Activated naive CD8-positive, alpha-beta T cell treated with anti-CD3 and anti-CD28 coated beads, Interleukin-2, amount 10 ng/mL, durations not matched to agents 7 days and 5 days (primary cell): ENCODE results near the gene GNB3. TPM values are rescaled to one million over a fixed set of nuclear protein-coding genes. Genes with fewer than 3 reads are reported as not detected.
"Not testable (repeated sequence)": the region's sequence is repeated elsewhere in the genome, so short reads cannot be mapped to it uniquely, and the experiment has no call there.

Experiments
- ATAC-seq: fragments of 150-1000 bp; cut with Tn5 transposase; one replicate; pipeline ENCODE4 v1.10.0; 2021; ENCODE audit warnings: low read depth, moderate library complexity
- POLR2A ChIA-PET: fragments of 350-600 bp; sonication (Branson Sonifier 250); formaldehyde crosslinking; loops from one replicate; lab custom pipeline; 2021; ENCODE audit warnings: antibody characterized with exemption; lab: Charles Lee
- DNase-seq: peaks from one replicate; pipeline ENCODE4 v3.0.0; 2021
- H3K27ac Mint-ChIP-seq: one replicate; pipeline ENCODE4 v1.8.0; 2022; ENCODE audit warnings: mild to moderate bottlenecking, mixed read lengths
- H3K27me3 Mint-ChIP-seq: one replicate; pipeline ENCODE4 v1.8.0; 2022; ENCODE audit warnings: mild to moderate bottlenecking, moderate library complexity, mixed read lengths
- H3K36me3 Mint-ChIP-seq: one replicate; pipeline ENCODE4 v1.8.0; 2021; ENCODE audit warnings: mild to moderate bottlenecking, mixed read lengths
- H3K4me1 Mint-ChIP-seq: one replicate; pipeline ENCODE4 v1.8.0; 2021; ENCODE audit warnings: mixed read lengths
- H3K4me3 Mint-ChIP-seq: one replicate; pipeline ENCODE4 v1.8.0; 2022; ENCODE audit warnings: mild to moderate bottlenecking, moderate library complexity, mixed read lengths
- H3K9me3 Mint-ChIP-seq: one replicate; pipeline ENCODE4 v1.8.0; 2021; ENCODE audit warnings: mixed read lengths
- total RNA-seq, 2 experiments: library from RNA; stranded (reverse); gene quantifications; one replicate each; pipeline ENCODE4 v1.2.3, GENCODE V29; 2021

Gene GNB3
- total RNA-seq, 2 experiments from 2014 or later = 2.6 to 3.1 TPM

DNA sequence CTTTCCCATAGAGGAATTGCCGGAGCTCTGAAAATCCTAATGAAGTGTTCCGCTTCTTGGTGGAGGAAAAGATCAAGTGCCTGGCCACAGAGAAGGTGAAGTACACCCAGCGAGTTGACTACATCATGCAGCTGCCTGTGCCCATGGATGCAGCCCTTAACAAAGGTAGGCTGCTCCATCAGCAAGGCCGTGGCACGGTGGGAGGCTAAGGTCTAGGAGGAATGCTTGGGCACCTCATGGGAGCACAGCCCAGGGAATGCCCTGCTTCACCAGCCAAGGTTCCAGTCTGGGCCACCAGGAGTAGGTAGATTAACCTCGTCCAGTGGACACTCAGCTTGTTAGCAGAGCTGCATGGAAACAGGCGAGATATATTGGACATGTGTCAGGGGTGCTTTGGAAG, 20.2 kb downstream of the GNB3 start:
- POLR2A ChIA-PET = interaction anchor here (2.0 to 3.2 kb wide), 2 partner anchors 9 to 11 kb away, joined by 7 to 16 read pairs; partner anchors contain the start of genes CDCA3, SPSB2 and USP5
- H3K36me3 Mint-ChIP-seq = peaks cover 29% of the 10 kb centered on the region
- DNase-seq (no peak), ATAC-seq (no peak)
- no peak overlapping the region for H3K27ac Mint-ChIP-seq
- no peaks in the 10 kb centered on the region for H3K9me3 Mint-ChIP-seq
- no peak overlapping the region for H3K4me3 Mint-ChIP-seq
- H3K27me3 Mint-ChIP-seq = no peaks in the 10 kb centered on the region
- H3K4me1 Mint-ChIP-seq = no peaks in the 10 kb centered on the region

DNA sequence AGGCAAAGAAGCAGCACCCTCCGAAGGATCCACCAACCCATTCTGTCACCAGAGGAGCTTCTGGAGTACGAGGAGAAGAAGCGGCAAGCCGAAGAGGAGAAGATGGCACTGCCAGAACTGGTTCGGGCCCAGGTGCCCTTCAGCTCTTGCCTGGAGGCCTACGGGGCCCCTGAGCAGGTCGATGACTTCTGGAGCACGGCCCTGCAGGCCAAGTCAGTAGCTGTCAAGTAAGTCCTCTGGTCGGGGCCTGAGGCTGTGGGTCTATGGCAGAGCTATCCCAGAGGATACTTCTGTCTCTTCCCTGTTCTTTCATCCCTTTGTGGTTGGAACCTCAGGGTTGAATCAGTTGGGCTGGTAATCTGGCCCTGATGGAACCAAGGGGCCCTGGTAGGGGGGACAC, 20.7 kb downstream of the GNB3 start:
- Mint-ChIP-seq H3K27me3 (no peaks in the 10 kb centered on the region), H3K9me3 (no peaks in the 10 kb centered on the region), H3K27ac (no peak overlapping the region), H3K4me1 (peaks cover 1% of the 10 kb centered on the region), H3K4me3 (no peak overlapping the region), H3K36me3 (peaks cover 29% of the 10 kb centered on the region)
- ATAC-seq (no peak), DNase-seq (no peak)
- POLR2A ChIA-PET = interaction anchor here (1.1 to 3.2 kb wide), 3 partner anchors 10 to 157 kb away, joined by 3 to 16 read pairs (median 7); partner anchors contain the start of genes CDCA3, LPCAT3, SPSB2 and USP5

DNA sequence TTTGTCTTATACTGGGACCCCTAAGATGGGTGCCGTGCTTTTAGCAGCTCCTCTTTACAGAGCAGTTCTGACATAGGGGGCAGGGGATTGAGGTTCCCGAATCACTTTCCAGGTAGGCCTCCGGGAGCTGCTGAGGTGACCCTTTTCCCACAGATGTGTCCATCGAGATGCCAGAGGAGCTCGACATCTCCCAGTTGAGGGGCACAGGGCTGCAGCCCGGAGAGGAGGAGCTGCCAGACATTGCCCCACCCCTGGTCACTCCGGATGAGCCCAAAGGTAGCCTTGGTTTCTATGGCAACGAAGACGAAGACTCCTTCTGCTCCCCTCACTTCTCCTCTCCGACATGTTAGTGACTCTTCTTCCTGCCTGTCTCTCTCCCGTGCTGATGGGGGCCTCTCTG, 22.3 kb downstream of the GNB3 start:
- no peak overlapping the region for H3K4me3 Mint-ChIP-seq
- H3K36me3 Mint-ChIP-seq = peaks cover 29% of the 10 kb centered on the region
- POLR2A ChIA-PET = interaction anchor here (0.5 to 7.5 kb wide), 2 partner anchors 10 to 289 kb away, joined by 3 to 106 read pairs; partner anchors contain the start of genes CDCA3 and USP5
- H3K4me1 Mint-ChIP-seq = peaks cover 4% of the 10 kb centered on the region
- H3K9me3 Mint-ChIP-seq = no peaks in the 10 kb centered on the region
- ATAC-seq = no peak
- no peak for DNase-seq
- no peaks in the 10 kb centered on the region for H3K27me3 Mint-ChIP-seq
- H3K27ac Mint-ChIP-seq = no peak overlapping the region

DNA sequence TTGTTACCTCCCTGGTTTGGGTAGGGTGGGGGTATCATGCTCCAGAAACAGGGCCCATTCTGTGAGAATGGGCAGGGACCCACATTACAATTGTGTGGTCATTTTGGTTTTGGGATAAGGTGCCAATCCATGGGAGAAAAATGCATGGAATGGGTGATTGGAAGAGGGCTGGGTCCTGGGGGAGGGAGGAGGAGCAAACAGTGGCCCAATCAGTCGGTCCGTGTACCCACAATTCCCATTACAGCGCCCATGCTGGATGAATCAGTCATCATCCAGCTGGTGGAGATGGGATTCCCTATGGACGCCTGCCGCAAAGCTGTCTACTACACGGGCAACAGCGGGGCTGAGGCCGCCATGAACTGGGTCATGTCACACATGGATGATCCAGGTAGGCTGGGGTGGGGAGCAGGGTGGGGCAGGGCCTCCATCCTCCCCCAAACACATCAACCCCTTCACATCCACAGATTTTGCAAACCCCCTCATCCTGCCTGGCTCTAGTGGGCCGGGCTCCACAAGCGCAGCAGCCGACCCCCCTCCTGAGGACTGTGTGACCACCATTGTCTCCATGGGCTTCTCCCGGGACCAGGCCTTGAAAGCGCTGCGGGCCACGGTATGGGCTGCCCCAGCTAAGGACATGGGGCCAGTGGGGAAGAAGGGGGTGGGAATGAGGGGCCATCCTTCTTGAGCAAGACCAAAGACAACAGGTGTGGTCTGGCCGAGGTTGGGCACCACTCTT, 23.0 kb downstream of the GNB3 start:
- H3K4me1 Mint-ChIP-seq = peaks cover 7% of the 10 kb centered on the region
- no peak overlapping the region for H3K4me3 Mint-ChIP-seq
- H3K36me3 Mint-ChIP-seq = peaks cover 34% of the 10 kb centered on the region
- POLR2A ChIA-PET = interaction anchor here (1.4 to 7.5 kb wide), 3 partner anchors 11 to 175 kb away, joined by 4 to 106 read pairs (median 4); partner anchors contain the start of genes CDCA3, USP5 and ZNF384
- no peak for ATAC-seq
- no peaks in the 10 kb centered on the region for H3K9me3 Mint-ChIP-seq
- DNase-seq = no peak
- no peak overlapping the region for H3K27ac Mint-ChIP-seq
- H3K27me3 Mint-ChIP-seq = no peaks in the 10 kb centered on the region

DNA sequence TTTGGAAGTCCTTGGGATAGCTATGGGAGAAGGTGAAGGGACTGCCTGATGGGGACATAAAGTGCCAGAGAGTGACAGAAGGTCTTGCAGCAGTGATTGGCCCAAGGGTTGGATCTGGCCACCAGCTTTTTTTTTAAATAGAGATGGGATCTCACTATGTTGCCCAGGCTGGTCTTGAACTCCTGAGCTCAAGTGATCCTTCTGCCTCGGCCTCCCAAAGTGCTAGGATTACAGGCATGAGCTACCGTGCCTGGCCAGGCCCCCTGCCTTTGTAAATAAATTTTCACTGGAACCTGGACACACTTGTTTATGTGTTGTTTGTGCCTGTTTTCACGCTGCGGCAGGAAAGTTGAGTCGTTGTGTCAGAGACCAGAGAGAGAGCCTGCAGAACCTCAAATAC, 24.6 kb downstream of the GNB3 start:
- ATAC-seq, H3K9me3 Mint-ChIP-seq, DNase-seq, H3K4me3 Mint-ChIP-seq, H3K27ac Mint-ChIP-seq, H3K27me3 Mint-ChIP-seq: not testable (repeated sequence)
- Mint-ChIP-seq H3K36me3 (peaks cover 43% of the 10 kb centered on the region), H3K4me1 (peaks cover 21% of the 10 kb centered on the region)
- POLR2A ChIA-PET = interaction anchor here (1.4 to 7.5 kb wide), 3 partner anchors 13 to 176 kb away, joined by 4 to 106 read pairs (median 4); partner anchors contain the start of genes CDCA3, USP5 and ZNF384

DNA sequence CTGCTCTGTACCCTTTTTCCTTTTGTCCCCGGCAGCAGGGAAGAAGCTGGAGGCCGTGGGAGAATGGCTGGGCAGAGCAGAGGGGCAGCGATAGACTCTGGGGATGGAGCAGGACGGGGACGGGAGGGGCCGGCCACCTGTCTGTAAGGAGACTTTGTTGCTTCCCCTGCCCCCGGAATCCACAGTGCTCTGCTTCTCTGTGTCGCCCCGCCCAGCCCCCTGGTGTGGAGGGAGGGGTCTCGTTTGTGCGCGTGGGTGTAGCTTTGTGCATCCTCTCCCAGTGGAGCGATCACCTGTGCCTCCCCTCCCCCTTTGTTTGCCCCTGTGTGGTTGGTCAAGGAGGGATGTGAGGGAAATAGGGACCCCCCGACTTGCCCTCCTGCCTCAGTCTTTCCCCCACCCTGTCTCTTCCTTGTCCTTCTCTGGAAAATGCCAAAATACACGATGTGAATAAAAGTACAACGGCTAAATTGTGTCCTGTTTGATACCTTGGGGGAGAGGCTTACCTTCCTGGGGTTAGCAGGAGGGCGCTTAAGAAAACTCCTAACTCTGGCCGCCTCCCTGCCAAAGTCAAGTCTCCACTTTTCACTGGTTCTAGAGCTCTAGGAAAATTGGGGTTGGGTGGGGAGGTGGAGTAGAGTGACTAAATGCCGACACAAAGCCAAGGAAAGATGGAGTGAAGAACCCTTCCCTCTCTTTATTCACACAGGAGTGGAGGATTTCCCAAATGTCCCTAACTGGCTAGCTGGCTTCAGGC, 25.6 kb downstream of the GNB3 start:
- Mint-ChIP-seq H3K36me3 (peaks cover 40% of the 10 kb centered on the region), H3K27me3 (no peaks in the 10 kb centered on the region), H3K27ac (peak overlapping the region; percentile 12), H3K4me1 (peaks cover 32% of the 10 kb centered on the region), H3K9me3 (no peaks in the 10 kb centered on the region), H3K4me3 (peak overlapping the region; percentile 95)
- DNase-seq (no peak), ATAC-seq (no peak)
- POLR2A ChIA-PET = interaction anchor here (0.6 to 7.5 kb wide), 18 partner anchors 14 to 308 kb away, joined by 3 to 106 read pairs (median 4); partner anchors contain the start of genes C12orf57, CDCA3, COPS7A and ENO2

DNA sequence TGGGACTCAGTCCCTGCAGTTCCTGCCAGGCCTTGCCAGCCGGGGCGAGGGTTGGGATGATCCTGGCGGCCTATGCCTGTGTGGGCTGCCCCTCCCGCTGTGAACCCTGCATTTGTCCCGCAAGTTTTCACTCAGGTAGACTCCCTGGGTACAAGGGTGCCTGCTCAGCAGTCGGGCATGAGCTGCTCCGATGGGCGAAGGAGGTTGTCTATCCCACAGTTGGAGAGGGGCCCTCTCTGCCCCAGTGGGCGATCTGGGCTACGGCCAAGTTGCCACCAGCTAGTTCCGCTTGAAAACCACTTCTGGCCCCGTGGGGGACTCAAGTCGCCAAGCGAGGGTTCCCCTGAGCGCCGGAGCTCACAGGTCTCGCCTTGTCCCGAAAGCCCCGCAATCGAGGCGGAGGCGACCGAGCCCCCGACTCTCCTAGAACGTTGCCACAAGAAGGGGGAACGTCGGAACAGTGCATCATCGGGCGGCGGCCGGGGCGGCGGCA, 26.2 kb downstream of the GNB3 start:
- ATAC-seq = no peak
- H3K4me1 Mint-ChIP-seq = peaks cover 38% of the 10 kb centered on the region

DNA sequence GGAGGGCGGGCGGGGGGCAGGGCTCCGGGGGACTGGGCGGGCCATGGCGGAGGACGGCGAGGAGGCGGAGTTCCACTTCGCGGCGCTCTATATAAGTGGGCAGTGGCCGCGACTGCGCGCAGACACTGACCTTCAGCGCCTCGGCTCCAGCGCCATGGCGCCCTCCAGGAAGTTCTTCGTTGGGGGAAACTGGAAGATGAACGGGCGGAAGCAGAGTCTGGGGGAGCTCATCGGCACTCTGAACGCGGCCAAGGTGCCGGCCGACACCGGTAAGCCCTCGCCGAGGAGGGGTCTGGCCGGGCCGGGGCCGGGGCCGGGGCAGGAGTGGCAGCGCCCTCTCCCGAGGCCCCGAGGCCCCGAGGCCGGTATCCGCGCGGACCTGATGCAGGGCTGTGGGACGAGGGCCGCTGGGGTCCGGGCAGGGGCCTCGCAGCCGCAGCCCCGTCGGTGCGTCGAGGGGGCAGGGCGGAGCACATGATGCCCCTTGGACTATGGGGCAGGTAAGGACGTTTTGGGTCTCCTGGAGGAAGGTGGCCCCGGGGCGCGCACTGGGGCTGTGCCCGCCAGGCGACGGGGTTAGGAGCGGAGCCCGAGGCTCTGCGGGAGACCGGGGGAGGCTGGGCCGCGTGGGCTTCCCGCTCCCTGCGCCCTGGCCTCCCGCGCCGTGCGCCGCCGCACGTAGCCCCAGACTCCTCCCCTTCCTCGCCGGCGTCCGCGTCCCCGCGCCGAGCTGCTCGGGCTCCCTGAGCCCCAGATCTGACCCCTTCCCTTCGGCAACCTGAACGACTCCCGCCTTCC, 26.9 kb downstream of the GNB3 start, which contains the start of gene TPI1:
Gene TPI1, plus strand, starts transcription at position 119 of the 798 bp plus-strand sequence. Its CDS starts 36 bp downstream, at position 155.
- Mint-ChIP-seq H3K9me3 (no peaks in the 10 kb centered on the region), H3K27me3 (no peaks in the 10 kb centered on the region), H3K36me3 (peaks cover 38% of the 10 kb centered on the region), H3K27ac (peak within 1 kb of the TSS; percentile 96), H3K4me1 (peaks cover 39% of the 10 kb centered on the region), H3K4me3 (peak within 1 kb of the TSS; percentile 95)
- ATAC-seq (peak; percentile 65), DNase-seq (peak; percentile 85)
- POLR2A ChIA-PET = interaction anchor here (0.7 to 7.5 kb wide), 25 partner anchors 14 to 241 kb away, joined by 3 to 106 read pairs (median 4); partner anchors contain the start of genes C12orf57, CDCA3, COPS7A and ENO2

More for the DNA sequence above, 26.2 kb downstream of the GNB3 start:
- Mint-ChIP-seq H3K4me3 (peak overlapping the region; percentile 95), H3K9me3 (no peaks in the 10 kb centered on the region), H3K27me3 (no peaks in the 10 kb centered on the region), H3K36me3 (peaks cover 39% of the 10 kb centered on the region), H3K27ac (peak overlapping the region; percentile 96)
- POLR2A ChIA-PET = interaction anchor here (0.6 to 7.5 kb wide), 21 partner anchors 14 to 309 kb away, joined by 3 to 106 read pairs (median 4); partner anchors contain the start of genes C12orf57, CDCA3, COPS7A and ENO2
- no peak for DNase-seq

DNA sequence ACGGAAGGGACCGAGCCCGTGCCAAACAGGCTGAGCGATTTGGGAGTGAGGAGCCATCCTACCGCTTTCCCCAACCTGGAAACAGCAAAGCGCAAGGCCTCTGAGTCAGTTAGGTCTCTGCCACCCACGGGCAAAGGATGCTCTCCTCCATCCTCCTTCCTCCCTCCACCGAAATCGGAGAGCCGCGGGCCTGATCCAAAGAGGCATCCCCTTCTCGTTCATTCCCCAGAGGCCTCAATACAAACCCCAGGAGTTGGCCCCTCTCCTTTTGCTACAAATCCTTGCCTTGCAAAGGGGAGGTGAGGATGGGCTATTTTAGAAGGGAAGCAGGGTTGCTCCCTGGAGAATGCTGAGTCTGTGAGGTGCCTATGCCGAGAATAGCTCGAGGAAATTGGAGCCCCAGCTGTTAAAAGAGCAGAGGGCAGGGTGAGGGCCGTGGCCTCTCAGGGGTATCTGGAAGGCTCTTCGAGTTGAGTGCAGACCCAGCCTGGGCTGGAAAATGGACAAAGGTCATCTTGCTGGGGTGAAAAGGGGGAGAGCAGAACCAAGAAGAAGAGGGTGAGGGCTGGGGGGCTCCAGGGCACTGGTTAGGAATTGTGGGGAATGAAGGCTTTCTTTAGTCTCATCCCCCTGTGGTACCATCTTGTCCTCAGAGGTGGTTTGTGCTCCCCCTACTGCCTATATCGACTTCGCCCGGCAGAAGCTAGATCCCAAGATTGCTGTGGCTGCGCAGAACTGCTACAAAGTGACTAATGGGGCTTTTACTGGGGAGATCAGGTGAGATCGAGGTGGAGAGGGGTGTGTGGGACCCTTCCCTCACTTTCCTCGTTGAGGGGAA, 27.7 kb downstream of the GNB3 start:
- Mint-ChIP-seq H3K36me3 (peaks cover 36% of the 10 kb centered on the region), H3K4me1 (peaks cover 39% of the 10 kb centered on the region), H3K27me3 (no peaks in the 10 kb centered on the region), H3K27ac (peak overlapping the region; percentile 78), H3K9me3 (no peaks in the 10 kb centered on the region), H3K4me3 (peak overlapping the region; percentile 95)
- peak; percentile 0 for ATAC-seq
- POLR2A ChIA-PET = interaction anchor here (0.7 to 7.5 kb wide), 19 partner anchors 16 to 240 kb away, joined by 3 to 106 read pairs (median 6); partner anchors contain the start of genes C12orf57, CDCA3, COPS7A and ENO2
- no peak for DNase-seq

DNA sequence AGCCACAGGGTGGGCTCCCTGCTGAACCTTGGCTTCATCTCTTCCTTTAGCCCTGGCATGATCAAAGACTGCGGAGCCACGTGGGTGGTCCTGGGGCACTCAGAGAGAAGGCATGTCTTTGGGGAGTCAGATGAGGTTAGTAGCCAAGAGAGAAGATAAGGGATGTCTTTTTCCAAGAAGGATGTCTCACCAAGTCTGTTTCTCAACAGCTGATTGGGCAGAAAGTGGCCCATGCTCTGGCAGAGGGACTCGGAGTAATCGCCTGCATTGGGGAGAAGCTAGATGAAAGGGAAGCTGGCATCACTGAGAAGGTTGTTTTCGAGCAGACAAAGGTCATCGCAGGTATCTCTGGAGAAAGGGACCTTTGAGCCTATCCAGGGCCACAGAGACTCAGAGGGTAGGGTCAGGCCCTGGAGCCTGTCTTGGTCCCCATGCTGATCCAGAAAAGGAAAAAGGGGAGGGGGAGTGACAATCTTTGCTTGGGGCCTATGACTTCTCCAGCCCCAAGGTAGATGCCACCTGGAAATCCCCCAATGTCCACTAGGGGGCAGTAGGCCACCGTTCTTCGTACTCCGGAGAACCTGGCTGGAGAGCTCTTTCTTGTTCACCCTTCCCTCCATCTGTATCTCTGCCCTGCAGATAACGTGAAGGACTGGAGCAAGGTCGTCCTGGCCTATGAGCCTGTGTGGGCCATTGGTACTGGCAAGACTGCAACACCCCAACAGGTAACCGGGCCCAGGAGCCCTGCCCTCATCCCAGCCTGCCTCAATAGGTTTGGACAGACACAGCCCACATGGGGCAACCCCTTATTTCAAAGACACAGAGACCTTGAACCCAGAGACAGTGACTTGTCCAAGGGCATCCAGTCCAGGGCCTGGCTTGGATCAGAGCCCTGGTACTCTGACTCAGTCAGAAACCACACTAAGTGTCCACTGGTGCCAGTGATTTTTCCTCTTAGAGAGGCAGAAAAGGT, 28.6 kb downstream of the GNB3 start:
- DNase-seq = peak; percentile 83
- Mint-ChIP-seq H3K4me3 (peak overlapping the region; percentile 95), H3K27ac (peak overlapping the region; percentile 78), H3K4me1 (peaks cover 42% of the 10 kb centered on the region), H3K27me3 (no peaks in the 10 kb centered on the region), H3K9me3 (no peaks in the 10 kb centered on the region), H3K36me3 (peaks cover 36% of the 10 kb centered on the region)
- POLR2A ChIA-PET = interaction anchor here (0.5 to 7.5 kb wide), 18 partner anchors 10 to 239 kb away, joined by 3 to 106 read pairs (median 5); partner anchors contain the start of genes C12orf57, CDCA3, COPS7A and ENO2
- ATAC-seq = no peak
